Measurements from ENCODE around the gene GUCY1A1. TPM values are rescaled to one million over a fixed set of nuclear protein-coding genes. Genes with fewer than 3 reads are reported as not detected.

The GUCY1A1 gene
- total RNA-seq, 1 experiment from 2014 or later: not detected

- Histone ChIP-seq H3K4me1 (replicated peaks) (peaks cover 15% of the 10 kb centered on the region), H3K36me3 (no peaks in the 10 kb centered on the region), H3K27me3 (replicated peaks) (peaks cover 64% of the 10 kb centered on the region), H3K4me3 (no peak overlapping the region), H3K9me3 (replicated peaks) (no peaks in the 10 kb centered on the region), H3K27ac (no peak overlapping the region)
- DNase-seq (ENCODE audit: low read depth in 1 of 2, low spot score in 2 of 2): no peak
These were observed 2.1 kb downstream of the GUCY1A1 start for GRCh38 chr4:155668707-155669220.

- Histone ChIP-seq H3K4me3 (no peak overlapping the region), H3K27ac (no peak overlapping the region), H3K36me3 (no peaks in the 10 kb centered on the region), H3K4me1 (replicated peaks) (peaks cover 8% of the 10 kb centered on the region), H3K27me3 (replicated peaks) (peaks cover 44% of the 10 kb centered on the region), H3K9me3 (replicated peaks) (no peaks in the 10 kb centered on the region)
- no peak for DNase-seq (ENCODE audit: low read depth in 1 of 2, low spot score in 2 of 2)
These were observed 5.7 kb downstream of the GUCY1A1 start for GRCh38 chr4:155672342-155672741.

GRCh38 chr4:155673453-155673979 is 6.9 kb downstream of the GUCY1A1 start:
- no peaks in the 10 kb centered on the region for H3K9me3 ChIP-seq (replicated peaks)
- peaks cover 32% of the 10 kb centered on the region for H3K27me3 ChIP-seq (replicated peaks)
- H3K27ac ChIP-seq: no peak overlapping the region
- no peaks in the 10 kb centered on the region for H3K4me1 ChIP-seq (replicated peaks)
- H3K4me3 ChIP-seq: no peak overlapping the region
- H3K36me3 ChIP-seq: no peaks in the 10 kb centered on the region
- DNase-seq (ENCODE audit: low read depth in 1 of 2, low spot score in 2 of 2): no peak

GRCh38 chr4:155674669-155675071 is 8.0 kb downstream of the GUCY1A1 start:
- DNase-seq (ENCODE audit: low read depth in 1 of 2, low spot score in 2 of 2): no peak
- Histone ChIP-seq H3K9me3 (replicated peaks) (no peaks in the 10 kb centered on the region), H3K36me3 (no peaks in the 10 kb centered on the region), H3K27ac (no peak overlapping the region), H3K4me3 (no peak overlapping the region), H3K4me1 (replicated peaks) (no peaks in the 10 kb centered on the region), H3K27me3 (replicated peaks) (peaks cover 21% of the 10 kb centered on the region)

- Histone ChIP-seq H3K27me3 (replicated peaks) (peaks cover 13% of the 10 kb centered on the region; the same call in 1 of the 2 replicates), H3K36me3 (no peaks in the 10 kb centered on the region), H3K27ac (no peak overlapping the region), H3K4me3 (no peak overlapping the region), H3K9me3 (replicated peaks) (no peaks in the 10 kb centered on the region), H3K4me1 (replicated peaks) (no peaks in the 10 kb centered on the region)
- no peak for DNase-seq (ENCODE audit: low read depth in 1 of 2, low spot score in 2 of 2)
These were observed 9.2 kb downstream of the GUCY1A1 start for GRCh38 chr4:155675709-155676429.

GRCh38 chr4:155676430-155676825 is 9.8 kb downstream of the GUCY1A1 start:
- Histone ChIP-seq H3K4me3 (no peak overlapping the region), H3K9me3 (replicated peaks) (no peaks in the 10 kb centered on the region), H3K27me3 (replicated peaks) (peaks cover 7% of the 10 kb centered on the region; the same call in 1 of the 2 replicates), H3K27ac (no peak overlapping the region), H3K4me1 (replicated peaks) (no peaks in the 10 kb centered on the region), H3K36me3 (no peaks in the 10 kb centered on the region)
- no peak for DNase-seq (ENCODE audit: low read depth in 1 of 2, low spot score in 2 of 2)

GRCh38 chr4:155678011-155678410 is 11.4 kb downstream of the GUCY1A1 start:
- Histone ChIP-seq H3K36me3 (no peaks in the 10 kb centered on the region), H3K27me3 (replicated peaks) (no peaks in the 10 kb centered on the region), H3K4me1 (replicated peaks) (no peaks in the 10 kb centered on the region), H3K27ac (no peak overlapping the region), H3K9me3 (replicated peaks) (no peaks in the 10 kb centered on the region), H3K4me3 (no peak overlapping the region)
- DNase-seq (ENCODE audit: low read depth in 1 of 2, low spot score in 2 of 2): no peak

GRCh38 chr4:155679343-155679742 is 12.7 kb downstream of the GUCY1A1 start:
- Histone ChIP-seq H3K9me3 (replicated peaks) (no peaks in the 10 kb centered on the region), H3K27me3 (replicated peaks) (no peaks in the 10 kb centered on the region), H3K4me1 (replicated peaks) (no peaks in the 10 kb centered on the region), H3K27ac (no peak overlapping the region), H3K36me3 (no peaks in the 10 kb centered on the region), H3K4me3 (no peak overlapping the region)
- DNase-seq (ENCODE audit: low read depth in 1 of 2, low spot score in 2 of 2): no peak

- H3K9me3 ChIP-seq (replicated peaks): no peaks in the 10 kb centered on the region
- H3K4me1 ChIP-seq (replicated peaks): no peaks in the 10 kb centered on the region
- H3K27ac ChIP-seq: no peak overlapping the region
- H3K4me3 ChIP-seq: no peak overlapping the region
- no peak for DNase-seq (ENCODE audit: low read depth in 1 of 2, low spot score in 2 of 2)
- H3K36me3 ChIP-seq: no peaks in the 10 kb centered on the region
- no peaks in the 10 kb centered on the region for H3K27me3 ChIP-seq (replicated peaks)
These were observed 15.2 kb downstream of the GUCY1A1 start for GRCh38 chr4:155681886-155682285.

- no peaks in the 10 kb centered on the region for H3K27me3 ChIP-seq (replicated peaks)
- H3K4me3 ChIP-seq: no peak overlapping the region
- no peaks in the 10 kb centered on the region for H3K4me1 ChIP-seq (replicated peaks)
- no peaks in the 10 kb centered on the region for H3K9me3 ChIP-seq (replicated peaks)
- H3K27ac ChIP-seq: no peak overlapping the region
- no peak for DNase-seq (ENCODE audit: low read depth in 1 of 2, low spot score in 2 of 2)
- H3K36me3 ChIP-seq: no peaks in the 10 kb centered on the region
These were observed 17.8 kb downstream of the GUCY1A1 start for GRCh38 chr4:155684423-155684822.

GRCh38 chr4:155684892-155685541 is 18.4 kb downstream of the GUCY1A1 start:
- Histone ChIP-seq H3K27ac (no peak overlapping the region), H3K4me1 (replicated peaks) (no peaks in the 10 kb centered on the region), H3K27me3 (replicated peaks) (no peaks in the 10 kb centered on the region), H3K9me3 (replicated peaks) (no peaks in the 10 kb centered on the region), H3K4me3 (no peak overlapping the region), H3K36me3 (no peaks in the 10 kb centered on the region)
- DNase-seq (ENCODE audit: low read depth in 1 of 2, low spot score in 2 of 2): no peak

GRCh38 chr4:155687380-155687982 is 20.8 kb downstream of the GUCY1A1 start:
- Histone ChIP-seq H3K36me3 (no peaks in the 10 kb centered on the region), H3K27ac (no peak overlapping the region), H3K9me3 (replicated peaks) (no peaks in the 10 kb centered on the region), H3K27me3 (replicated peaks) (no peaks in the 10 kb centered on the region), H3K4me3 (no peak overlapping the region), H3K4me1 (replicated peaks) (no peaks in the 10 kb centered on the region)
- no peak for DNase-seq (ENCODE audit: low read depth in 1 of 2, low spot score in 2 of 2)

- no peak for DNase-seq (ENCODE audit: low read depth in 1 of 2, low spot score in 2 of 2)
- Histone ChIP-seq H3K9me3 (replicated peaks) (no peaks in the 10 kb centered on the region), H3K4me1 (replicated peaks) (no peaks in the 10 kb centered on the region), H3K36me3 (no peaks in the 10 kb centered on the region), H3K27me3 (replicated peaks) (no peaks in the 10 kb centered on the region), H3K27ac (no peak overlapping the region), H3K4me3 (no peak overlapping the region)
These were observed 21.6 kb downstream of the GUCY1A1 start for GRCh38 chr4:155688211-155688610.

GRCh38 chr4:155688860-155689259 is 22.2 kb downstream of the GUCY1A1 start:
- H3K4me1 ChIP-seq (replicated peaks): no peaks in the 10 kb centered on the region
- no peak overlapping the region for H3K27ac ChIP-seq
- H3K36me3 ChIP-seq: no peaks in the 10 kb centered on the region
- H3K4me3 ChIP-seq: no peak overlapping the region
- H3K9me3 ChIP-seq (replicated peaks): no peaks in the 10 kb centered on the region
- DNase-seq (ENCODE audit: low read depth in 1 of 2, low spot score in 2 of 2): no peak
- H3K27me3 ChIP-seq (replicated peaks): no peaks in the 10 kb centered on the region
